Measurements from ENCODE around the gene HOXC10.

The HOXC10 gene

DNA sequence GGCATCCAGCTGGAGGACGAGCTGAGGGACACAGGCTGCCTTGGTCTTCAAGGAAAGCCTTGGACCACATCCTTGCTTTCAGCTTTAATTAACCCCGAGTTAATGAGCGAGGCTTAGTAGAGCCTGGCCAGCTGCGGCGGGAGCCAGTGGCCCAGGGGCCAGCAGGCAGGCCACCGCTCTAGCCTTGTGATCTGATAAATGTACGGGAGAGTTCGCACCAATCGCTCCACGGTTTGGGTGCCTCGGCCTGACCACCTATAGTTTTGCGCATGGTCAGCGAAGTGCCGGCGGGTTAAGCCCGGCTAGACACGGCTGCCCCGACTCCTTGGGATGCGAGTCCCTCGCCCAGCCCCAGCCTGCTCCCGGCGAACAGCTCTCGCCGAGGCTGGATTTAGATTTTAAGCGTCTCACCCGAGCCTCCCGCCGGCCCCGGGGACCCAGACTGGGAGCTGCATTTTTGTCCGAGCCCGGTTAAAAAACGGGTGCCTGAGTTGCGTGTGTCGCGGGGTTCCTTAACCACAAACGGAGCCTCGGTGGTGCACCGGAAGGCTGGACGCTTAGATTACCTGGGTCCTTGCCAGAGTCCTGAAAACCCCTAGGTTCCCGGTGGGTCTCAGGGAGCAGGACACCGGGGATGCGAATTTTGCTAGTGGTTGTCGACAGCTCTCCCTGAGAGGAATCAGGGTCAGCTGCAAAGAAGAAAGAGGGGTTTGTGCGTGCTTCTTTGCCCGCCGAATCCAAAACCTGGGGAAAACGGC, 33.2 kb upstream of the HOXC10 start:
- TF ChIP-seq, protein P1, sequence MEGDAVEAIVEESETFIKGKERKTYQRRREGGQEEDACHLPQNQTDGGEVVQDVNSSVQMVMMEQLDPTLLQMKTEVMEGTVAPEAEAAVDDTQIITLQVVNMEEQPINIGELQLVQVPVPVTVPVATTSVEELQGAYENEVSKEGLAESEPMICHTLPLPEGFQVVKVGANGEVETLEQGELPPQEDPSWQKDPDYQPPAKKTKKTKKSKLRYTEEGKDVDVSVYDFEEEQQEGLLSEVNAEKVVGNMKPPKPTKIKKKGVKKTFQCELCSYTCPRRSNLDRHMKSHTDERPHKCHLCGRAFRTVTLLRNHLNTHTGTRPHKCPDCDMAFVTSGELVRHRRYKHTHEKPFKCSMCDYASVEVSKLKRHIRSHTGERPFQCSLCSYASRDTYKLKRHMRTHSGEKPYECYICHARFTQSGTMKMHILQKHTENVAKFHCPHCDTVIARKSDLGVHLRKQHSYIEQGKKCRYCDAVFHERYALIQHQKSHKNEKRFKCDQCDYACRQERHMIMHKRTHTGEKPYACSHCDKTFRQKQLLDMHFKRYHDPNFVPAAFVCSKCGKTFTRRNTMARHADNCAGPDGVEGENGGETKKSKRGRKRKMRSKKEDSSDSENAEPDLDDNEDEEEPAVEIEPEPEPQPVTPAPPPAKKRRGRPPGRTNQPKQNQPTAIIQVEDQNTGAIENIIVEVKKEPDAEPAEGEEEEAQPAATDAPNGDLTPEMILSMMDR (IDR thresholded peaks at IDR 0.05; ENCODE audit: low read depth, low read length) = no peak
- no peak overlapping the region for H3K4me3 ChIP-seq (ENCODE audit: low read depth, low read length)

DNA sequence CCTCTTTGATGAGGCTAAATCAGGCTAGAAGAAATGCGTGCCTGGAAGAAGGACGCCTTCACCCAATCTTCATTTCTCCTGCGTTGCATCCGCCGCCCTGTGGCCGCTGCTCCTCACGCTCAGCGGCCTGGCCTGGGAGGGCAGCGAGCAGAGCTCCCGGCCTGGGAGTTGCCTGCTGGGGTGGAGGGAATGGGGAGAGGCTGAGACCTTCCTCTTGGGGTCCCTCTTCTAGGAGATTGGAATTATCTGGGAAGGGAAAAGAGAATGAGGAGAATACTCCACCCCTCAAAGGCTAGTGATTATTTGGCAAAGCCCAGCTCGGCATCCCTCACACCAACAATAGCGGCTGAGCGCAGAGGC, 32.6 kb upstream of the HOXC10 start:
- H3K4me3 ChIP-seq (ENCODE audit: low read depth, low read length) = no peak overlapping the region
- TF ChIP-seq, protein P1 (IDR thresholded peaks at IDR 0.05; ENCODE audit: low read depth, low read length) = no peak

- H3K4me3 ChIP-seq (ENCODE audit: low read depth, low read length) = no peak overlapping the region
- TF ChIP-seq, protein P1 (IDR thresholded peaks at IDR 0.05; ENCODE audit: low read depth, low read length) = no peak
Observed at GRCh38 chr12:53952871-53953734, 31.8 kb upstream of the HOXC10 start.

GRCh38 chr12:53953831-53954693, 30.9 kb upstream of the HOXC10 start:
- no peak overlapping the region for H3K4me3 ChIP-seq (ENCODE audit: low read depth, low read length)
- TF ChIP-seq, protein P1 (IDR thresholded peaks at IDR 0.05; ENCODE audit: low read depth, low read length) = no peak

GRCh38 chr12:53954694-53955035, 30.3 kb upstream of the HOXC10 start, which contains the start of gene HOXC12:
Gene HOXC12, plus strand, starts transcription at chr12:53954903. Its CDS starts 27 bp downstream, at chr12:53954930.
- TF ChIP-seq, protein P1 (IDR thresholded peaks at IDR 0.05; ENCODE audit: low read depth, low read length) = no peak
- no peak within 1 kb of the TSS for H3K4me3 ChIP-seq (ENCODE audit: low read depth, low read length)

DNA sequence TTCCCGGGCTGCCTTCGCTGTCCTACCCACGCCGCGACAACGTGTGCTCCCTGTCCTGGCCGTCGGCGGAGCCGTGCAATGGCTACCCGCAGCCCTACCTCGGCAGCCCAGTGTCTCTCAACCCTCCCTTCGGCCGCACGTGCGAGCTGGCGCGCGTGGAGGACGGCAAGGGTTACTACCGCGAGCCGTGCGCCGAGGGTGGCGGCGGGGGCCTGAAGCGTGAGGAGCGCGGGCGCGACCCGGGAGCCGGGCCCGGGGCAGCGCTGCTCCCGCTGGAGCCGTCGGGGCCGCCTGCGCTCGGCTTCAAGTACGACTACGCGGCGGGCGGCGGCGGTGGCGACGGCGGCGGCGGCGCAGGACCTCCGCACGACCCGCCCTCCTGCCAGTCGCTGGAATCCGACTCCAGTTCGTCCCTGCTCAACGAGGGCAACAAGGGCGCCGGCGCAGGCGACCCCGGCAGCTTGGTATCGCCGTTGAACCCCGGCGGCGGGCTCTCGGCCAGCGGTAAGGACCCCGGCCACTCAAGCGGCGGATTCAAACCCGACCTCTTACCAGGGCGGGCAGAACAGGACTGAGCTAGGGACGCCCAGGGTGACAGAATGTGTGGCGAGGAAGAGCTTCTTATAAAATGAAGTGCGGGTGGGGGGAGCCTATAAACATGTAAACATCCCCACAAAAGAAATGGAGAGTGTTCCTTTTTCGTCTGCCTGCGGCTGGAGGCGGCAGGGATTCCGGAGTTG, 29.7 kb upstream of the HOXC10 start:
- TF ChIP-seq, protein P1 (IDR thresholded peaks at IDR 0.05; ENCODE audit: low read depth, low read length) = no peak
- no peak overlapping the region for H3K4me3 ChIP-seq (ENCODE audit: low read depth, low read length)
